Measurements from ENCODE around the gene NAIF1.
"Not testable (repeated sequence)": the region's sequence is repeated elsewhere in the genome, so short reads cannot be mapped to it uniquely, and the experiment has no call there.

GRCh38 chr9:128045409-128045808 is 21.7 kb downstream of the NAIF1 start:
- not testable (repeated sequence) for TF ChIP-seq CTCF (conservative IDR thresholded peaks at IDR 0.05; ENCODE audit: low read length); EZH2phosphoT487 (IDR thresholded peaks at IDR 0.05; ENCODE audit: borderline replicate concordance, low read depth, low read length)
